PFSK-1 (cell line): ENCODE measurements around the gene SREK1.

Source experiments
- POLR2AphosphoS5 ChIP-seq: IDR thresholded peaks from 2 replicates; pipeline ENCODE4 v1.6.1; 2012; ENCODE audit warnings: low read depth, mild to moderate bottlenecking, control low read depth, low read length, moderate library complexity
- TAF1 ChIP-seq: IDR thresholded peaks from 2 replicates; pipeline ENCODE4 v1.6.1; 2012; ENCODE audit warnings: low read length, control low read depth, borderline replicate concordance; ENCODE audit not compliant: insufficient read depth
- TF ChIP-seq, protein P1 (sequence below), 2 experiments: IDR thresholded peaks; 2 replicates each; pipeline versions ENCODE4 v1.6.1 to v1.8.0; 2011 to 2012; ENCODE audit warnings: low read depth in 2 of 2, low read length in 2 of 2, control low read depth in 1 of 2, inconsistent platforms in 1 of 2, mild to moderate bottlenecking in 1 of 2, moderate library complexity in 1 of 2; ENCODE audit not compliant: insufficient read depth in 1 of 2

DNA sequence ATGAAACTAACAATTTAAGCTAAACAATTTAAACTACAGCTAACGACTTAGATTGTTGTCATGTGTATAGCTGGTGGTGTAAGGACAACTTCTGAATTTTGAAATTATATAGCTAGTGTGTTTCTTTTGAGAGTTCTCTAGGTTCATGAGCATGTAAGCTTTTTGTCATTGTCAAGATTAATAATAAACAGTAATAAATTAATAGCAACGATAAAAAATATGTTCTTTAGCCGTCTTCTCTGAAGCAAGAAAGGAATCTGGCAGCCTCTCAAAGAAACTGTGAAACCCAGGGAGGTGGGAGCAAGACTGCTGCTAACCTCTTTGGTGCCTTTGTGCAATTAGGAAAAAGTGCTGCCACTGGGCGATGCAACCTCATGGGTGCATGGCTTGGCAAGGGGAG, 59.4 kb downstream of the SREK1 start:
- TF ChIP-seq TAF1 = no peak
- TF ChIP-seq, protein P1, sequence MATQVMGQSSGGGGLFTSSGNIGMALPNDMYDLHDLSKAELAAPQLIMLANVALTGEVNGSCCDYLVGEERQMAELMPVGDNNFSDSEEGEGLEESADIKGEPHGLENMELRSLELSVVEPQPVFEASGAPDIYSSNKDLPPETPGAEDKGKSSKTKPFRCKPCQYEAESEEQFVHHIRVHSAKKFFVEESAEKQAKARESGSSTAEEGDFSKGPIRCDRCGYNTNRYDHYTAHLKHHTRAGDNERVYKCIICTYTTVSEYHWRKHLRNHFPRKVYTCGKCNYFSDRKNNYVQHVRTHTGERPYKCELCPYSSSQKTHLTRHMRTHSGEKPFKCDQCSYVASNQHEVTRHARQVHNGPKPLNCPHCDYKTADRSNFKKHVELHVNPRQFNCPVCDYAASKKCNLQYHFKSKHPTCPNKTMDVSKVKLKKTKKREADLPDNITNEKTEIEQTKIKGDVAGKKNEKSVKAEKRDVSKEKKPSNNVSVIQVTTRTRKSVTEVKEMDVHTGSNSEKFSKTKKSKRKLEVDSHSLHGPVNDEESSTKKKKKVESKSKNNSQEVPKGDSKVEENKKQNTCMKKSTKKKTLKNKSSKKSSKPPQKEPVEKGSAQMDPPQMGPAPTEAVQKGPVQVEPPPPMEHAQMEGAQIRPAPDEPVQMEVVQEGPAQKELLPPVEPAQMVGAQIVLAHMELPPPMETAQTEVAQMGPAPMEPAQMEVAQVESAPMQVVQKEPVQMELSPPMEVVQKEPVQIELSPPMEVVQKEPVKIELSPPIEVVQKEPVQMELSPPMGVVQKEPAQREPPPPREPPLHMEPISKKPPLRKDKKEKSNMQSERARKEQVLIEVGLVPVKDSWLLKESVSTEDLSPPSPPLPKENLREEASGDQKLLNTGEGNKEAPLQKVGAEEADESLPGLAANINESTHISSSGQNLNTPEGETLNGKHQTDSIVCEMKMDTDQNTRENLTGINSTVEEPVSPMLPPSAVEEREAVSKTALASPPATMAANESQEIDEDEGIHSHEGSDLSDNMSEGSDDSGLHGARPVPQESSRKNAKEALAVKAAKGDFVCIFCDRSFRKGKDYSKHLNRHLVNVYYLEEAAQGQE (IDR thresholded peaks at IDR 0.05; ENCODE audit: insufficient read depth in 1 of 2, low read depth in 2 of 2, low read length in 2 of 2) = no peak
- no peak for TF ChIP-seq POLR2AphosphoS5
